Right renal pelvis (tissue), 4 donors: Measurements from ENCODE around the gene ARG2. TPM values are rescaled to one million over a fixed set of nuclear protein-coding genes. Genes with fewer than 3 reads are reported as not detected.

Experiments
- DNase-seq, 4 donors: peaks; one replicate each; pipeline ENCODE4 v3.0.0-alpha.2; 2013; ENCODE audit warnings: low read depth in 4 of 4, low spot score in 3 of 4, missing footprints in 1 of 4
- polyA plus RNA-seq, 4 donors: library from polyadenylated mRNA; unstranded; fragments of 120-200 nt; gene quantifications; one replicate each; pipeline ENCODE4 v1.2.1, GENCODE V29; 2013; ENCODE audit not compliant: insufficient read length in 4 of 4

ARG2 gene
- polyA plus RNA-seq, 4 donors, result 10.8 to 31.7 (median 11.8) TPM

- peak; percentile 69 to 89 (median 72) for DNase-seq
Observed at GRCh38 chr14:67674480-67675218, 54.9 kb downstream of the ARG2 start, which contains the start of gene VTI1B. Gene VTI1B, minus strand, starts transcription at chr14:67674632. Its CDS starts 143 bp downstream, at chr14:67674489.

GRCh38 chr14:67675219-67675582 lies 55.5 kb downstream of the ARG2 start:
- no peak for DNase-seq

- DNase-seq, result no peak
Observed at GRCh38 chr14:67679006-67679405, 59.3 kb downstream of the ARG2 start.

- no peak for DNase-seq
Observed at GRCh38 chr14:67680121-67680602, 60.4 kb downstream of the ARG2 start.

- DNase-seq, result no peak
Observed at GRCh38 chr14:67680941-67681340, 61.2 kb downstream of the ARG2 start.

- DNase-seq, result no peak
Observed at GRCh38 chr14:67683842-67684241, 64.1 kb downstream of the ARG2 start.

GRCh38 chr14:67690011-67690410 lies 70.3 kb downstream of the ARG2 start:
- no peak for DNase-seq

GRCh38 chr14:67694791-67695393 lies 75.2 kb downstream of the ARG2 start:
- peak; percentile 41 to 54 (median 48) for DNase-seq

GRCh38 chr14:67695394-67695949 lies 75.8 kb downstream of the ARG2 start, which contains the start of gene RDH11:
Gene RDH11, minus strand, starts transcription at chr14:67695764. Its CDS starts 61 bp downstream, at chr14:67695703.
- peak; percentile 73 to 87 (median 80) for DNase-seq

- no peak for DNase-seq
Observed at GRCh38 chr14:67697006-67697405, 77.3 kb downstream of the ARG2 start.

- no peak for DNase-seq
Observed at GRCh38 chr14:67698179-67698578, 78.5 kb downstream of the ARG2 start.

Other genes starting within 250 kb of the ARG2 start
- gene PLEK2, start 207.8 kb upstream of the ARG2 start, polyA plus RNA-seq, result 1 to 10 TPM; 1.7 to 2.8 (median 2.3) TPM
- 1 to 10 TPM; 2.5 to 3.9 (median 2.8) TPM for gene TMEM229B, start 131.2 kb upstream of the ARG2 start, polyA plus RNA-seq
- gene PLEKHH1, start 86.6 kb upstream of the ARG2 start, polyA plus RNA-seq, result 10 to 100 TPM; 38.2 to 60.9 (median 41.4) TPM
- gene PIGH, start 19.7 kb upstream of the ARG2 start, polyA plus RNA-seq, result 10 to 100 TPM; 39.5 to 47.2 (median 46.1) TPM
- gene VTI1B, start 54.7 kb downstream of the ARG2 start, polyA plus RNA-seq, result 100 to 1,000 TPM; 105 to 120 (median 114) TPM
- 100 to 1,000 TPM; 104 to 117 (median 115) TPM for gene RDH11, start 75.8 kb downstream of the ARG2 start, polyA plus RNA-seq
- 1 to 10 TPM in 1 of 4 donors, under 1 TPM in 3; 0.43 to 1.2 (median 0.66) TPM for gene RDH12, start 82.0 kb downstream of the ARG2 start, polyA plus RNA-seq
- 10 to 100 TPM; 14.0 to 15.8 (median 15.2) TPM for gene ZFYVE26, start 196.7 kb downstream of the ARG2 start, polyA plus RNA-seq
- 10 to 100 TPM; 10.7 to 11.6 (median 11.3) TPM for gene RAD51B, start 199.9 kb downstream of the ARG2 start, polyA plus RNA-seq